NB4 (cell line): ENCODE results near the gene PDILT.
"Not testable (repeated sequence)": the region's sequence is repeated elsewhere in the genome, so short reads cannot be mapped to it uniquely, and the experiment has no call there.

Source experiments
- POLR2A ChIP-seq: IDR thresholded peaks from 2 replicates; pipeline ENCODE4 v1.6.1; 2011; ENCODE audit warnings: mild to moderate bottlenecking; ENCODE audit not compliant: insufficient read length; ENCODE audit errors: extremely low read depth
- TF ChIP-seq, protein P1 (sequence below): IDR thresholded peaks from one replicate; pipeline ENCODE4 v1.5.1; 2012; ENCODE audit warnings: low read depth, low read length

DNA sequence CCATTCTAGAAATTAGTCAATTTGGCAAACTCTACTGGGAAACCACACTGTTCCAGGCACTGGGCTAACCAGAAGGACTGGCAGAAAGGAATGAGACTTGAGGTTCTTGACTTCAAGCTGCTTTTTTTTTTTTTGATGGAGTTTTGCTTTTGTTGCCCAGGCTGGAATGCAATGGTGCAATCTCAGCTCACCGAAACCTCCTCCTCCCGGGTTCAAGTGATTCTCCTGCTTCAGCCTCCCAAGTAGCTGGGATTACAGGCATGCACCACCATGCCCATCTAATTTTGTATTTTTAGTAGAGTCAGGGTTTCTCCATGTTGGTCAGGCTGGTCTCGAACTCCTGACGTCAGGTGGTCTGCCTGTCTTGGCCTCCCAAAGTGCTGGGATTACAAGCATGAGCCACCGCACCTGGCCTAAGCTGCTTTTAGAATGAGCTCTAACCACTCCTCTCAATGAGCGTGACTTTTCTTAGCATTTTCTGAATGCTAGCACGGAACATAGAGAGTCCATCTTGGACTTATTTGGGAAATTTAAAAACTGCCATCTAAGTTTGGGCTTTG is 91.9 kb downstream of the PDILT start:
- TF ChIP-seq, protein P1, sequence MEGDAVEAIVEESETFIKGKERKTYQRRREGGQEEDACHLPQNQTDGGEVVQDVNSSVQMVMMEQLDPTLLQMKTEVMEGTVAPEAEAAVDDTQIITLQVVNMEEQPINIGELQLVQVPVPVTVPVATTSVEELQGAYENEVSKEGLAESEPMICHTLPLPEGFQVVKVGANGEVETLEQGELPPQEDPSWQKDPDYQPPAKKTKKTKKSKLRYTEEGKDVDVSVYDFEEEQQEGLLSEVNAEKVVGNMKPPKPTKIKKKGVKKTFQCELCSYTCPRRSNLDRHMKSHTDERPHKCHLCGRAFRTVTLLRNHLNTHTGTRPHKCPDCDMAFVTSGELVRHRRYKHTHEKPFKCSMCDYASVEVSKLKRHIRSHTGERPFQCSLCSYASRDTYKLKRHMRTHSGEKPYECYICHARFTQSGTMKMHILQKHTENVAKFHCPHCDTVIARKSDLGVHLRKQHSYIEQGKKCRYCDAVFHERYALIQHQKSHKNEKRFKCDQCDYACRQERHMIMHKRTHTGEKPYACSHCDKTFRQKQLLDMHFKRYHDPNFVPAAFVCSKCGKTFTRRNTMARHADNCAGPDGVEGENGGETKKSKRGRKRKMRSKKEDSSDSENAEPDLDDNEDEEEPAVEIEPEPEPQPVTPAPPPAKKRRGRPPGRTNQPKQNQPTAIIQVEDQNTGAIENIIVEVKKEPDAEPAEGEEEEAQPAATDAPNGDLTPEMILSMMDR = not testable (repeated sequence)
- TF ChIP-seq POLR2A = not testable (repeated sequence)
